Heart left ventricle (tissue), 16 donors: ENCODE results near the gene ZNF160. TPM values are rescaled to one million over a fixed set of nuclear protein-coding genes. Genes with fewer than 3 reads are reported as not detected.
A peak's percentile ranks its signal among the peaks of the same experiment; 100 is the strongest.

ENCODE experiments used
- ATAC-seq, 4 donors: fragments of 200-7000 bp; cut with Tn5 transposase; one replicate each; pipeline ENCODE4 v1.9.1; 2020 to 2022; ENCODE audit warnings: moderate library complexity in 4 of 4, mild to moderate bottlenecking in 3 of 4, moderate number of reproducible peaks in 1 of 4
- DNase-seq, 5 donors: peaks; one replicate each; pipeline ENCODE4 v3.0.0-alpha.2; 2020
- H3K27ac ChIP-seq, 12 donors: fragments of 200-600 bp; sonication (generic) in 4 of 12; one replicate each; pipeline versions ENCODE4 v1.5.0 to v1.8.0; 2016 to 2022; ENCODE audit warnings: mild to moderate bottlenecking in 2 of 12
- H3K27me3 ChIP-seq, 9 donors: fragments of 200-600 bp; sonication (generic) in 2 of 9; one replicate each; pipeline versions ENCODE4 v1.5.1 to v1.8.0; 2016 to 2022; ENCODE audit warnings: mild to moderate bottlenecking in 3 of 9
- H3K36me3 ChIP-seq, 9 donors: fragments of 200-600 bp; sonication (generic) in 2 of 9; one replicate each; pipeline versions ENCODE4 v1.5.0 to v1.8.0; 2018 to 2022; ENCODE audit warnings: mild to moderate bottlenecking in 2 of 9
- H3K4me1 ChIP-seq, 12 donors: fragments of 200-600 bp; sonication (generic) in 4 of 12; one replicate each; pipeline versions ENCODE4 v1.5.0 to v1.8.0; 2016 to 2022; ENCODE audit warnings: mild to moderate bottlenecking in 3 of 12
- H3K4me3 ChIP-seq, 12 donors: fragments of 200-600 bp; sonication (generic) in 4 of 12; one replicate each; pipeline versions ENCODE4 v1.5.0 to v1.8.0; 2017 to 2022; ENCODE audit warnings: mild to moderate bottlenecking in 9 of 12, moderate library complexity in 4 of 12
- H3K9me3 ChIP-seq, 12 donors: fragments of 200-600 bp; sonication (generic) in 4 of 12; one replicate each; pipeline versions ENCODE4 v1.5.0 to v1.8.0; 2016 to 2022; ENCODE audit warnings: mild to moderate bottlenecking in 1 of 12
- POLR2A ChIP-seq, 2 donors: fragments of 450-650 bp; IDR thresholded peaks; one replicate each; pipeline ENCODE4 v1.6.1; 2017; ENCODE audit warnings: antibody characterized with exemption in 2 of 2, mild to moderate bottlenecking in 2 of 2, moderate library complexity in 2 of 2
- WGBS, 4 donors: extraction: QIAGEN DNeasy Blood & Tissue Kit in 2 of 4; methylation state at CpG; one replicate each; pipeline versions ENCODE4 v1.1.5 to v1.1.7; 2013 to 2018; 5-methylcytosine and 5-hydroxymethylcytosine counted together
- intact Hi-C, 10 donors: fragments of 100-400 bp; cut with DNase I; formaldehyde crosslinking; loops; one replicate each; pipeline versions ENCODE4 v1.11.1 to v1.14.2; 2022
- long read RNA-seq, 3 donors: library from polyadenylated mRNA; unstranded; transcript quantifications; one replicate each; pipeline ENCODE4 v2.0.0, GENCODE V29; 2020 to 2021
- polyA plus RNA-seq, 2 donors: library from polyadenylated mRNA; stranded (reverse); fragments of 200-250 nt; gene quantifications; one replicate each; pipeline ENCODE4 v1.2.3, GENCODE V29; 2013
- total RNA-seq, 9 donors: library from RNA; depleted of rRNA in 2 of 9; stranded (reverse); fragments of >200 nt in 2 of 9; fragmentation: NEBNext Ultra II Directional in 3 of 9; extraction: Animal tissue kit (Norgen Biotek cat#: 25700) in 3 of 9; gene quantifications; one replicate each; pipeline versions ENCODE4 v1.1.0 to v1.2.4, GENCODE V29; 2016 to 2023
- TF ChIP-seq, protein P1 (sequence below), 12 donors: fragments of 200-600 bp; sonication (generic) in 4 of 12; IDR thresholded peaks; one replicate each; pipeline versions ENCODE4 v1.5.0 to v1.8.0; 2018 to 2022; ENCODE audit warnings: antibody characterized with exemption in 12 of 12, mild to moderate bottlenecking in 5 of 12
- donor health status: ischemic (EF 13 %, LVEDD 7.1; RV severe dilation, severe dysfunction).
- donor health status: healthy with polysubstance abuse.
- donor health status: DM: no; HTN: yes; CAD: no.
- donor health status: DM: no; HTN: no; CAD: no.
- donor health status: ischemic (EF 25% LVEDD 6.9; RV normal size, moderate dysfunction).
- donor health status: ischemic (EF 25% LVEDD 5.7; RV mildly dilated, moderate dysfunction).
- donor health status: healthy.
- donor health status: DM: yes; HTN: yes; CAD: no.
- donor health status: ischemic (EF 35%, LVEDD 5.7; RV mildly dilated, moderate dysfunction).
- donor health status: nonischemic (EF 11% LVEDD 7.7; RV severe dilation, severe dysfunction).
- donor health status: DM: yes; HTN: yes; CAD: no.
- donor health status: PGD.
- donor health status: ischemic (EF 29% LVEDD 5.4; RV normal size, mild dysfunction).
- donor health status: nonischemic (EF 23%, LVEDD 6.1; RV moderate dilation, normal function).

The ZNF160 gene
- total RNA-seq (10 to 100 TPM in 8 of 9 donors, 1 to 10 TPM in 1; 10.0 to 24.7 (median 17.0) TPM), polyA plus RNA-seq (10 to 100 TPM; 14.4 to 19.8 TPM)
- long read RNA-seq, donor 1, full-length matches to known transcripts, result 15 of 24 reads
- long read RNA-seq, donor 1, partial matches to known transcripts, result 0 of 24 reads
- long read RNA-seq, donor 1, other reads (novel, unspliced or antisense), result 9 of 24 reads
- long read RNA-seq, donor 2, full-length matches to known transcripts, result 12 of 22 reads
- long read RNA-seq, donor 2, partial matches to known transcripts, result 0 of 22 reads
- long read RNA-seq, donor 2, other reads (novel, unspliced or antisense), result 10 of 22 reads
- long read RNA-seq, donor 3, full-length matches to known transcripts, result 17 of 26 reads
- long read RNA-seq, donor 3, partial matches to known transcripts, result 2 of 26 reads
- long read RNA-seq, donor 3, other reads (novel, unspliced or antisense), result 7 of 26 reads

DNA sequence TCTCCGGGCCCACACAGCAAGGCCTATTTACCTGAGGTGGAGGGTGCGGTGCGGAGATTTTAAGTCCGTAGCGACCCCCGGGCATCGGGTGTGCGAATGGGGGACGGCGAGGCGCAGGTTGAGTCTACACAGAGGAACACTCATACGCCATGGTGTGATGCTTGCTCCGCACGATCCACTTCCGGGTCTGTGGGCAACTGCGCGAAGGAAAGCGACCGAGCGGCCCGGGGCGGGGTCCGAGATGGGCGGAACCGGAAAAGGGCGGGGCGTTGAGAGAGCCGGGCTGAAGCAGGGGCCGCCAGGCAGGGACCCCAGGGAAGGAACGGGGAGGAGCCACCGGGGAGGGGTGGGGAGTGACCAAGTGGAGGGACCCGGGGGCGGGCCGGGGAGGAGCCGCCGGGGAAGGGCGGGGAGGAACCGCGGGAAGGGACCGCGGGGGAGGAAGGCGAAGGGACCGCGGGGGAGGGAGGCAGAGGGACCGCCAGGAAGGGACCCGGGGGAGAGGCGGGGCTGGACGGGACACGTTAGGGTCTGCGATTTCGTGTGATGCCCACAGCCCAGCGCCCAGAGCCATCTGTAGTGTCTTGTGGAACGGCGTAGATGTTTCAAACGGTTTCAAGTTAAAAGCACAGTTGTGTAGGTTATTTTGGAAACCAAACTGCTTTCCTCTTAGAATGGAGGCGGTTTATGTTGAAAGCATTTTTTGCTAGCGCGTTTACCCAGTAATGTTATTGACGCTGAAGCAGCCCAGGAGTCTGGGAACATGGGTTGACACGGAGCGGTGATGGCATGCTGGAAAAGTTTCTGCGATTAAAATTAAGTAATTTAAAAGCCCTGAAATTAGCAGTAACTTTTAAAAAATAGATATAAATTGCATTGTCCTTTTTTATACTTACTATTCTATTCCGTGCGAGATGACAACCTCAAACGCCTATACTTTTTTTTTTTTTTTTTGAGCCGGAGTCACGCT lies at the start of gene ZNF160:
Gene ZNF160 (minus strand): TSS at position 189 of the 970 bp plus-strand sequence. CDS start 17,146 bp downstream, outside the sequence.
- Histone ChIP-seq H3K36me3 (peaks cover 0 to 21% (median 8%) of the 10 kb centered on the region in 9 donors), H3K4me1 (peaks cover 6 to 44% (median 24%) of the 10 kb centered on the region in 12 donors), H3K27ac (peak within 1 kb of the TSS; percentile 83 to 97 (median 92)), H3K9me3 (peaks cover 0 to 2% (median 0%) of the 10 kb centered on the region in 12 donors), H3K4me3 (peak within 1 kb of the TSS; percentile 67 to 99 (median 89)), H3K27me3 (no peaks in the 10 kb centered on the region)
- TF ChIP-seq, protein P1, sequence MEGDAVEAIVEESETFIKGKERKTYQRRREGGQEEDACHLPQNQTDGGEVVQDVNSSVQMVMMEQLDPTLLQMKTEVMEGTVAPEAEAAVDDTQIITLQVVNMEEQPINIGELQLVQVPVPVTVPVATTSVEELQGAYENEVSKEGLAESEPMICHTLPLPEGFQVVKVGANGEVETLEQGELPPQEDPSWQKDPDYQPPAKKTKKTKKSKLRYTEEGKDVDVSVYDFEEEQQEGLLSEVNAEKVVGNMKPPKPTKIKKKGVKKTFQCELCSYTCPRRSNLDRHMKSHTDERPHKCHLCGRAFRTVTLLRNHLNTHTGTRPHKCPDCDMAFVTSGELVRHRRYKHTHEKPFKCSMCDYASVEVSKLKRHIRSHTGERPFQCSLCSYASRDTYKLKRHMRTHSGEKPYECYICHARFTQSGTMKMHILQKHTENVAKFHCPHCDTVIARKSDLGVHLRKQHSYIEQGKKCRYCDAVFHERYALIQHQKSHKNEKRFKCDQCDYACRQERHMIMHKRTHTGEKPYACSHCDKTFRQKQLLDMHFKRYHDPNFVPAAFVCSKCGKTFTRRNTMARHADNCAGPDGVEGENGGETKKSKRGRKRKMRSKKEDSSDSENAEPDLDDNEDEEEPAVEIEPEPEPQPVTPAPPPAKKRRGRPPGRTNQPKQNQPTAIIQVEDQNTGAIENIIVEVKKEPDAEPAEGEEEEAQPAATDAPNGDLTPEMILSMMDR (IDR thresholded peaks at IDR 0.05), result no peak
- TF ChIP-seq POLR2A (IDR thresholded peaks at IDR 0.05), result peak; percentile 43 to 83
- DNase-seq (peak; percentile 99 to 100 (median 100)), ATAC-seq (peak; percentile 98 to 99 (median 99))
- WGBS, 4 donors, result 2 to 4% (median 2%) methylated on average over 59 to 67 of the region's 67 CpGs
- intact Hi-C loops, result loop anchor here in 4 of 10 donors (1.0 to 10.0 kb wide), 6 partner anchors 19 to 109 kb away; partner anchors contain the start of genes ZNF347 (in 2 of the 4), ZNF415 (in 1 of the 4) and ZNF665 (in 1 of the 4)

GRCh38 chr19:53147645-53148044 lies 44.4 kb upstream of the ZNF160 start:
- H3K27me3 ChIP-seq, result no peaks in the 10 kb centered on the region
- intact Hi-C loops, result no loop called here
- TF ChIP-seq, protein P1 (IDR thresholded peaks at IDR 0.05), result no peak
- TF ChIP-seq POLR2A (IDR thresholded peaks at IDR 0.05), result no peak
- ATAC-seq (no peak), DNase-seq (no peak)
- H3K36me3 ChIP-seq, result peaks cover 7 to 93% (median 64%) of the 10 kb centered on the region in 9 donors
- no peak overlapping the region for H3K27ac ChIP-seq
- H3K9me3 ChIP-seq, result peaks cover under 1 to 94% (median 61%) of the 10 kb centered on the region in 12 donors
- no peaks in the 10 kb centered on the region for H3K4me1 ChIP-seq
- no peak overlapping the region for H3K4me3 ChIP-seq

GRCh38 chr19:53140351-53140750 lies 37.1 kb upstream of the ZNF160 start:
- Histone ChIP-seq H3K4me1 (no peaks in the 10 kb centered on the region), H3K27ac (no peak overlapping the region), H3K9me3 (peaks cover 0 to 92% (median 51%) of the 10 kb centered on the region in 12 donors), H3K36me3 (peaks cover 14 to 46% (median 32%) of the 10 kb centered on the region in 9 donors), H3K4me3 (no peak overlapping the region), H3K27me3 (no peaks in the 10 kb centered on the region)
- intact Hi-C loops, result no loop called here
- TF ChIP-seq POLR2A (IDR thresholded peaks at IDR 0.05), result no peak
- TF ChIP-seq, protein P1 (IDR thresholded peaks at IDR 0.05), result no peak
- 91 to 99% (median 98%) methylated on average over 4 of the region's 4 CpGs for WGBS, 4 donors
- DNase-seq (no peak), ATAC-seq (no peak)
